DMS 273 (cell line): ENCODE measurements around the gene EFTUD2.
A peak's percentile ranks its signal among the peaks of the same experiment; 100 is the strongest.

ENCODE experiments used
- DNase-seq: peaks from one replicate; lab custom pipeline; 2025; ENCODE audit not compliant: unreplicated experiment; lab: John Stamatoyannopoulos, UW

The EFTUD2 gene

DNA sequence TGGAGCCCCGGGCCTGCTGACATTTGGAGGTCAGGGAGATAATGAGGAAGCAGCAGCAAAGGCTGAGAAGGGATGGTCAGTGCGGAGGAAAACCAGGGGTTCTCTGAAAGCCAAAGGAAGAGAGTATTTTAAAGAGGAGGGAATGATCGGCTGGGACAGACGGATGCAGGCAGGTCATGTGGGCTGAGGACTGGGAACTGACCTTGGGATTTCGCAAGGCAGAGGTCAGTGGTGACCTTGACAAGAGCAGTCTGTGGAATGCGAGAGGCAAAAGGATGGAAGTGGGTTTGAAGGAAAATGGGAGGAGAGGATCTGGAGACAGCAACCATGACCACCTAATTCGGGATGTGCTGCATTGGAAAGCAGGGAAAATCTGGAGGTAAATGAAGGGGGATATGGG, 10.2 kb downstream of the EFTUD2 start:
- DNase-seq, result no peak

DNA sequence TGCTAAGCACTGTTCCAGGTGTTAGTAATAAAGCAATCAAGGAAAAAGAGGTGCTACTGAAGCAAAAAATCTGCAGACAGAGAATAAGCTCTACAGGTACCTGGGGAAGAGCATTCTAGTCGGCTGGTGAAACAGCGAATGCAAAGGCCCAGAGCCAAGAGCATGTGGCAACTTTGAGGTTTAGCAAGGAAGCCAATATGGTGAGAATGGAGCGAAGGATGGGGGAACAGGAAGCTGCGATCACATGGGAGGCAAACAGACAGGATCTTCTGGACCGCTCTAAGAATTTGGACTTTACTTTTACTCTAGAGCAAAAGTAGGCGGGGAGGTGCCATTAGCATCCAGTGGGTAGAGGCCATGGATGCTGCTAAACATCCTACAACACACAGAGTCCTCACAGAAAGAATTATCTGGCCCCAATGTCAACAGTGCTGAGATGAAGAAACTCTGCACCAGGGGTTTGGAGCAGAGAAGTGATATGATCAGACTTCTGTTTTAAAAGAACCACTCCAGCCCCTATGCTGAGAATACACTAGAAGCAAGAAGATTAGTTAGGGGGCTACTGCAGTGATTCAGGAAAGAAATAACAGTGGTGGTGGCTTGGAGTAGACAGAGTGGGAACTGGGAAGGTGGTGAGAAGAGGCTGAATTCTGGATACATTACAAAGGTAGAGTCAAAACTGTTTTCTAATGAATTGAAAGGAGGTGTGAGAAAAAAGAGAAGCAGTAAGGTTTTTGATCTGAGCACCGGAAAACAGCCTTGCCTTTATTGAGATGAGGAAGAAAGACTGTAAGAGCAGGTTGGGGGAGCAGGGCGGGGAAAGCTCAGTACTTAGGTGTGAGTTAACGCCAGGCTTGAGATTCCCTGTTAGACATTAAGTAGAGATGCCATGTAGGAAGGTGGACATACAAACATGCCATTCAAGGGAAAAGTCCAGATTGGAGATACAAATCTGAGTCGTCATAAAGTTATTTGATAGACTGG, 11.0 kb downstream of the EFTUD2 start:
- DNase-seq, result no peak

DNA sequence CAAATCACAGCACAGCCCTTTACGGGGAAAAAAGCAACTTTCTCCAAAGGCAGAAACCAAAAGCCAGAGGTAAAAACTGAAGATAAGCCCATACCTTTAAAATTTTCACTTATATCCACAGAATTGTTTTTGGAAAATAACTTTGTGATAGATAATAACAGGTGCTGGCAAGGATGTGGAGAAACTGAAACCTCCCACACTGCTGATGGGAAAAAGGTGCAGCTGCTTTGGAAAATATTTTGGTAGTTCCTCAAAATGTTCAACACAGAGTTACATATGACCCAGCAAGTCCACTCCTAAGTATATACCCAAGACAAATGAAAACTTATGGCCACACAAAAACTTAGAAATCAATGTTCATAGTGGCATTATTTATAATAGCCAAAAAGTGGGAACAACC, 12.2 kb downstream of the EFTUD2 start:
- no peak for DNase-seq

DNA sequence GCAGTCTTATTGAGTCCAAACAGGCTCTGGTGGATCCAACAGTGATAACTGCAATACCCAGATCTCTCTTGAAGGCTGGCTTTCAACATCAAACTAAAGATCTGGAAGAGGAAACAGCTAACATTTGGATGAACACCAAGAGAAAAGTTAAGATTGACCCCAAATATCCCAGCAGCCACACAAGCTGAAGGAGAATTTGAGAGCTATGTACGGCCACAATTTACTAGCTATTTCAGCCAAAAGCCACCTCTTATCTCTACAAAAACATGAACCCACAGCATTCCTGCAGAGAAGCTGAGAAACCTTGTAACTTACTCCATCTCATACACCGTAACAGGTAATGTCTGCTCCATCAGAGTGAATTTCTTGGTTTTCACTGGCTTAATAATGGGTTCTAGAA, 14.3 kb downstream of the EFTUD2 start:
- no peak for DNase-seq

DNA sequence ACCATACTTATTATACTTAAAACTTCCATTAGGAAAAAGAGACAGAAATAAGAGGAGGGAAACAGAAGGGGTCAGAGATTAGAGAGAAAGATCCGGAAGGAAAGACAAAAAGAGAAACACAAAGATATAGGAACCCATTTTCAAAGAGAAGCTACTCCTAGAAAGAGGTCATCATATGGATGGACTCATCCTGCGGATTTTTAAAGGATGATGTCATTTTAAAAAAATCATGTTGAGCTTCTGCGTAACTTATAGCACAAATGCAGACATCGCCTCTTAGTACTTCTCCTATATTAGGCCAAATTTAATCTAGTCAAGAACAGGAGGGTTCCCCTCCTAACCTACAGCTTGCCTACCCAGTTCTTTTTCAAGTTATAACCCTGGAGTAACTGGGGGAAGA, 18.1 kb downstream of the EFTUD2 start:
- DNase-seq, result no peak

DNA sequence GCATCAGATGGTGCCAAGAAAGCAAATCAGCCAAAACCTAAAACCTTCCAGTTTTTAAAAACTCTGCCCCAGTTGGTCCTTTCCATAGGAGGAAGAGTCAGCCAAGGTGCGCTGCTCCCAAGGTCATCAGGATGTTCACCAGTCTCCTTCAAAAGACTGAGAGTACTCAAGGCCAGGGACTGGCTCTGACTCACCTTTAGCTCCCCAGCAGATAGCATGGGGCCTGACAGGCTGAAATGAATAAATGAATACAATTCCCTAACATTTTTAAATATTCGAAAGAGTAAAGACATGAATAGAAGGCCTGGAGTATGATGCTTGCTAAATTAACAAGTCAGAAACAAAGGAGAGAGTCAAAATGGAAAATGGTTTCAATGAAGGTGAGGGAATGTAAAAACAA, 19.2 kb downstream of the EFTUD2 start:
- DNase-seq, result no peak

DNA sequence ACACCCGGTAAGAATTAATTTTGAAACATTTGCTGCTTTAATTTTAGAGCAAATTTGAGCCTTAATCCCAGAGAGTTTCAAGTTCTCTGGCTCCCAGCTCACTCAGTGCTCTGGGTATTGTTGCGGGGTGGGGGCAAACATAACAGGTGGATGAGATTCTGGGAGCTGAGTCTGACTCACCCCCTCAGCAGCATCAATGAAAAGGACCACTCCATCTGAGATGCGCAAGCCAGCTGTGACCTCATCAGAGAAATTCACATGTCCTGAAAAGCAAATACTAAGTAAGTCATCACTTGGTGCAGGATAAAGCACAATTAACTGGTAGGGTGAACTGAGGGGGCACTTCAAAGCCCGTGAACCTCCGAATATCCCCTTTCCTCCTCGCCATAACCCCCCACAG, 19.9 kb downstream of the EFTUD2 start:
- no peak for DNase-seq

DNA sequence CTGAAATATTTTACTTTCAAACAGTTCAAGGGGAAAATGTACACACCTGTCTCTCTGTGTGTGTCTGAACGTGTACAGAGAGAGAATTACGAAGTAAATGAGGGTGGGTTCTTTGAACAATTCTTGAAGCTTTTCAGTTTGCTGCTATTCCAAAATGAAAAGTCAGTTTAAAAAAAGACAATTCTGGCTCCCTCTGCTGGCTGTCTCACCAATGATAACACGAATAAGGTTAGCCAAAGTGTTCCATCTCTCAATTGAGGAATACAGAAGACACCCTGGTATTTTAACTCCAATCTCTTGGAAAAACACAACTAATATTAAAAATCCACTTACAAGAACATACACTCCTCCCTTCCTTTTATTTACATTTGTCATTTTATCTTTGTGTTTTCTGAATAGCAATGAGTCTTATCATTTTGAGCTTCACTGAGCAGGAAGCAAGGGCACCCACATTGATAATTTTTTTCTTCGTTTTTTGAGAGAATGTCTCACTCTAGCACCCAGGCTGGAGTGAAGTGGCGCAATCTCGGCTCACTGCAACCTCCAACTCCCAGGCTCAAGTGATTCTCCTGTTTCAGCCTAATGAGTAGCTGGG, 20.5 kb downstream of the EFTUD2 start:
- peak; percentile 71 for DNase-seq

DNA sequence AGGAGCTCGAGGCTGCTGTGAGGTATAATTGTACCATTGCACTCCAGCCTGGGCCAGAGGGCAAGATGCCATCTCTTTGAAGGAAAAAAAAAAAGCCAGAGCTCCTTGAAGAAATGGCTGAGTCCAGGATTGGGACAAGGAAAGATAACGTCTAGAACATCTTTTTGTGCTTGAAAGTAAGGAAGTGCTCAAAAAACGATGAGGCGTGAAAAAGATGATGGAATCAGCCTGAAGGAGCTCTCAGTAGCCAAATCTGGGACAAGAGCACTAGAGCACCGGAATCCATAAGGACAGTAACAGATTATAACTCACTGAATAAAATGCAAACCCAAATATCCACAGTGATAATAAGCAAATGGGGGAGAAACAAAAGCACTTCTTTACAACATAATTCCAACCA, 22.1 kb downstream of the EFTUD2 start:
- DNase-seq, result no peak

DNA sequence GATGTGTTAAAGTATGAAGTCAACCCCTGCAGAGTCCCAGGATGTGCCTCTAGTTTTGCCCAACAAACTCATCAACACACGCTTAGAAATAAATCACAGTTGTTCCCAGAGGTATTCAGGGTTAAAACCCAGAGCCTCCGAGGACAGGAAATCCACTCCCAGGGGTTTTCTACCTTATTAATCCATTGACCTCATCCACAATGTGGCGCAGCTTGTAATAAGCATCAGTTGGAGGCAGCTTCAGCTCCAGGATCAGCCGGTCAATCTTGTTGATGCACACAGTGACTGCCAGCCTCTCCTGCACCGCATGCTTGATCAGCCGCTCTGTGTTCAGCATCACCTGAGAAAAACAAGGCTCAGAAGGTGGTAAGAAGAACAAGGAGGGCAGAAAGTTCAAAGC, 23.5 kb downstream of the EFTUD2 start:
- DNase-seq, result no peak

DNA sequence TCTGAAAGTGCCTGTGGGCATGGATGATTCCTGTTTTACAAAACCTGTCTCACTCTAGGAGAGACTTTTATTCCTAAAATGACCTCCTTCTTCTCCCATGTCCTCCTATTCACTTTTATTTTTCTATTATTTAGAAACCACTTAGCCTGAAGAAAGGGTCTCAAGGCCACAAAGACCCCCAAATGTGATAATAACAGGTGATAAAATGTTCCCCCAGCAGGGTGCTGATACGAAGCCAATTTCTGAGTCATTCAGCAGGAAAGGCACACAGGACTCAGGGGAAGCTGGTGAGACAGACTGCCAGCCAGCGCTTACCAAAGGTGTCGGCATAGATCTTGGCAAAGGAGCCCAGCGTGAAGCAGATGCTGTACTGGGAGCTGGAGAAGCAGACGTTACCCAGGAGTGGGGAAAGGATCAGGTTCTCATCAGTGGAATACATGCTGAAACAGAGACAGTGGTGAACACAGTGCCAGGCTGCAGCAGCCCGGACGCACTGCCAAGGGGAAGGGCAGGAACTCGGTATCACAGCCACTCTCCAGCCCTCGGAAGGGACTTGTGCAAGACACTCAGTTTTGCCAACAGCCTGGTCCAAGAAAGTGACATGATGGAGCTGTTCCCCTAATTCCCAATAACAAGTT, 27.0 kb downstream of the EFTUD2 start:
- DNase-seq, result peak; percentile 90

DNA sequence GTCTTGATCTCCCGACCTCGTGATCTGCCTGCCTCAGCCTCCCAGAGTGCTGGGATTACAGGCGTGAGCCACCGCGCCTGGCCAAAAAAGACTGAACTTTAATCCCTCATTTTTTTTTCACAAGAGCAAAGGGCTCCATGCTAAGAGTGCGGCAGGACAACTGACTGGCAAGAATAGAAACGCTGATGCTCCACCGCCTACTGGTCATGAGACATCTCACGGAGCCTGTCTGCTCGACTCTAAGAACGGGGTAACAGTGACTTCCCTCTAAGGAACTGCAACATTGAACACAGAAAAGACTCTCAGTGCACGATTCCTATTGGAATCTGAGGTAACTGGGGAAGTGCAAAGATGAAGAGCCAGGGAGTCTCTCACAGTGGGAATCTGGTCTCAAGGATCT, 27.7 kb downstream of the EFTUD2 start:
- no peak for DNase-seq

DNA sequence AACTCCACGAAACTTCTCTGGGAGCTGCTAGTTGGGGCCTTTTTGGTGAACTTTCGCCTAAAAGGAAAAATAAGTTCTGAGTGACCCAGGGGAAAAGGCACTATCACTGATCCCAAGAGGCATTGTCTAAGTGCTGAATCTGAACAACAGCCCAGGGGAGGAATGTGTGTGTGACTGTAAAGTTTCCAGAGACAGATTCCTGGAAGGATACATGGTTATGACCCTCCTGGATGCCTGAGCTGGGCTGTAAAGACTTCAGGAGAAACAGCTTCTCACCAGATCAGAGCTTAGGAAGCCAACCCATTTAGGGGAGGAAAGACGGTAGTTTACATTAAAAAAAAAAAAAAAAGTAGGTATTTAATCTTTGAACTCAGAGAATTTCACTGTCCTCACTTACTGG, 31.4 kb downstream of the EFTUD2 start:
- DNase-seq, result no peak

DNA sequence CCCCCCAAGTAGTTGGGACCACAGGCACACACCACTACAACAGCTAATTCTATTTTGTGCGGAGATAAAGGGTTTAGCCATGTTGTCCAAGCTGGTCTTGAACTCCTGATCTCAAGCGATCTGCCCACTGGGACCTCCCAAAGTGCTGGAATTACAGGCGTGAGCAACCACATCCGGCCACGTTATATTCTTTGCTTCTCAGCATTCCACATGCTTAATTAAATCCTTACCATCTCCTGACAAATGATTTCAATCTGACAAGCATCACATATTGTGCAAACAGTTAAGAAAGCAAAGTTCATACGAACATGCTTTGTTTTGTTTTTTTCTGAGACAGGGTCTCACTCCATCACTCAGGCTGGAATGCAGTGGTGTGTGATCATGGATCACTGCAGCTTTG, 33.3 kb downstream of the EFTUD2 start:
- no peak for DNase-seq

DNA sequence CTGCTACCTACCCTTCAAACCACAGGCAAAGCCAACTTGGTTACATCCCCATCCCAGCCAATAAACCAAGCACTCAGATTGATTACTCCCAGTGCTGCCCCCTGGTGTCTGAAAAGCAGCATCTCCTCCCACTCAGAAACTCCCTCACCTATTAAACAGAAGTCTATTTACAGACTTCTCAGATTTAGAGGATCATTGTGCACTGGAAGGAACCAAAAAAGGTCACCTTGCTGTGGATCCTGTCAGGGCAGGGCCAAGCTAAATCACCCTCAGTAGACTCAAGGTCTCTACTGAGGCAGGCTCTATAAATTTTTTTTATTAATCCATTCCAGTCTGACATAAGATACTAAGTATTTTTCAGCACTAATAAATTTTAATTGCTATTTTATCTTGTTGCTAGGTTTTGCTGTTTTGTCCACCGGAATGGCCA, 34.0 kb downstream of the EFTUD2 start:
- peak; percentile 87 for DNase-seq

DNA sequence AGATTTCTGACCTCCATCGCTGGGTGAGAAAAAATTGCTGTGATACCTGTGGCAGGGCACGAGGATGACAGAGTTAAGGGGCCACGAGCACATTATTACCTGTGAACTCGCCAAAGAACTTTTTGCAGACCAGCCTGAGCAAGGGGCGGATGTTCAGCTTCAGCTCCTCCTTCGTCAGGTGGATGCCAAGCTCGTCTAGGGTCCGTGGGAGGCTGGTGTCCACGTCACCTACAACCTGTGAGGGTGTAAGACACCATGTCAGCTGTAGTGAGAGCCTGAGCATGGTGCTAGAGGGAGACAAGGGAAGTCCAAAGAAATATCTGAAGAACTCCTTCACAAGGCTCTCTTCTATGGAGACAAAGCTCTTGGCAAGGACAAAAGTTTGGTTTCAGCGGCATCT, 34.4 kb downstream of the EFTUD2 start:
- no peak for DNase-seq

DNA sequence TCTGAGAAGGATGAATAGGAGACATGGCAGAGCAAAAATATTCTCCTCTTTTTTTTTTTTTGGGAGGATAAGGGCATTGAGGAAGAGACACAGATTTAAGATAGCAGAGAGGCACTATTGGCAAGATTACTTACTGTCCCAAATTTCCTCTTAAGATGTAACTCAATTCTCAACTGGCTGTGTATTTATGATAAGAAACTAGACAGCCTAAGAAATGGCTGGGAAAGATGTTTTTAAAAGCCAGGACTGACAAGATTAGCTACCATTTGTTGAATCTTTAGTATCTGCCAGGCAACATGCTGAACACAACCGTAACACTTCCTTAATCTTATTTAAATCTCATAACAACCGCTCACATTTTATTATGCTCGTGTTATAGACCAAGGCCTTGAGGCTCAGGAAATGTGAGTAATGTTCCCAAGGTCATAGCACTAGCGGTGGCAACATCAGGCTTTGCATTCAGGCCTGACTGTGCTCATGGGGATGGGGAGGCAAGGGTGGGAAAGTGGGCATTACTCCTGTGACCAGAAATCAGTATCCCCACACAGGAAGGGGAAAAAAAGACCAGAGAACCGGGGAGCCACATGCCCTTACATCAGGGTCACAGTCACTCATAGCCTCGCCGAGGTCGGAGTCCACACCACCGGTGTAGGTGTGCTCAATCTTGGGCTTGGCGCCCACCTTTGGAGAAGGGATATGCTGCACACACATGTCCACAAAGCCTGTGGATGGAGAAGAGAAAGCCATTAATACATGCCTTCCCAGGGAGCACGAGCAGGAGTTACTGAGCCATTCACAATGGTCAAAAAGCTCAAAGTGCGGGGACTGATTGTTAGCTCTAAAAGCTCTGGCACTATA, 36.0 kb downstream of the EFTUD2 start:
- DNase-seq, result no peak

DNA sequence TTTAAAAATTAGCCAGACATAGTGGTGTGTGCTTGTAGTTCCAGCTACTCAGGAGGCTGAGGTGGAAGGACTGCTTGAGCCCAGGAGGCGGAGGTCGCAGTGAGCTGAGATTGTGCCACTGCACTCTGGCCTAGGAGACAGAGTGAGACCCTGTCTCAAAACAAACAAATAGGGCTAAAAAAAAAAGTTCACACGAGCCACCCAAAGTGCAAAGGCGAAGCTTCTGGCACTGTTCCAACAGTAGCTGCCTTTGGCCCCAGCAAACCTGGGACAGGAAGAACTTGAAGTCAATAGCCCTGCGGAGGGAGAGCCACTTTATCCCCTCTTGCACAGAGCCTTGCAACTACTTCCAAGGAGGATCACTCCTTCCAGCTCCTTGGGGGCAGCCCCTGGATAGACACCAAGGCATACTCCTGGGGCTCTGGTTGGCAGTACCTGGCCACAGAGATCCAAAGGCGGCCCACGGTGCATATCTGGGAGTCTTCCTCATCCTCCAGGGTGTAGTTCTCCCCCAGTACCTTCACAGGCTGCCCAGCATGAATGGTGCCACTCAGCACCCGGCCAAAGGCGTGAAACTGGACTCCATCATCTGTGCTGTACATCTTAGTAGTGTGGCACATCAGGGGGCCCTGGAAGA, 36.8 kb downstream of the EFTUD2 start:
- DNase-seq, result no peak

DNA sequence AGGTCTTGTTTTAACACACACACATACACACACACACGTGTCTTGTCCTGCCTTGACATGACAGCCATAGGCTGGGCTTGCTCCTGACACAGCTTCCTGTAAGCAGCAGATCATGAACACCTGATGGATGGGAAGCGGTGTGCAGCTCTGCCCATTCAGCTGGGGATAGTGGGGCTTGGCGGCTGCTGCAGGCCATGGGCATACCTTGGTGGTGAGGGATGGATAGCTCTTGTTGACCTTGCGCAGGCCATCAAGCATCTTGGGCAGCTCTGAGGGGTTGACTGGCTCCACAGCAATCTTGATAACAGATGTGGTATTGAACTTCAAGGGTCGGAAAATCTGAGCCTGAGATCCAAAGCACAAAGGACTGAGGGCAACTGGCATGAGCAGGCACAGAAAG, 39.5 kb downstream of the EFTUD2 start:
- DNase-seq, result no peak

DNA sequence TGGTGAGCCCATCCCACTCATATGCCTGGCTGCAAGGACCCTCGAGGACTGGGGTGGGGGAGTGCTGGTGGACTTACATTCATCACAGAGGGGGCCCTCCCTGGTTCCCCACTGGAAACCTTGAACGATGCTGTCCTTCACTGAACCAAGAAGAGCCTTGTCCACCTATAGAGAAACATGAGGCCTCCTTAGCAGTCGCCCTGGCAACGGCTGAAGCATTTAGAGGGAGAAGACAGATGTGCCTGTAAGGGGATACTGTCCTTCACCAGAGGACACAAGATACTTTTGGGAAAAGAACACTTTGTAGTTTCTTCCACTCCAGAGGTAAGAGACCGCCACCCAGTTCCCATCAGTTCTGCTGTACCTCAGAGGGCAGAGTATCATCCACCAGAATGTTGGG, 45.1 kb downstream of the EFTUD2 start:
- peak; percentile 29 for DNase-seq

DNA sequence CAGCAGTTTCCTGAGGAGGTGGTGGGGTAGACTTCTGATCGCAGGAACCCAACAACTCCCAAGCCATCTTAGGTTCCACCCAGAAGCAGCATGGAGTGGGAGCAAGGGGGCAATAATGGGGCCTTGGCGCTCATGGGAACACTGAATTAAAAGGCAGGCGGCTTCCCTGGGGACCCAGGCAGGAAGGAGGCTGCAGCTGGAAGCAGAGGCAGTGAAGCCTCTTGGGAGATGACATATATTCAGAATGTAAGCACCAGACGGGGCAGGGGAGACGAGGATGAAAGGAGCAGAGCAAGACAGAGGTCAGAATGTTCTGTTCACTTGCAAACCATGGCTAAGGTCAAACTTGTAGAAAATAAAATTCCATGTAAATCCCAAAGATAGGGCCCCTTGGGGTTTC, 48.6 kb downstream of the EFTUD2 start:
- DNase-seq, result no peak
